ENCODE results near the gene LRP5.

GRCh38 chr11:68371171-68372041 lies 59.0 kb downstream of the LRP5 start:
- TF ChIP-seq CTCF (optimal IDR thresholded peaks at IDR 0.05 in 1 of 3, IDR thresholded peaks at IDR 0.05 in 1 of 3, conservative IDR thresholded peaks at IDR 0.05 in 1 of 3; ENCODE audit: extremely low read depth in 1 of 3, insufficient read depth in 2 of 3, low read length in 3 of 3) (no peak), EZH2 (IDR thresholded peaks at IDR 0.05; ENCODE audit: low read length) (no peak)

Measured in keratinocyte (primary cell).